Esophagus squamous epithelium (tissue), 4 donors: Measurements from ENCODE around the gene SREBF2.

Experiments used
- POLR2A ChIP-seq, 4 donors: fragments of 450-650 bp; IDR thresholded peaks; one replicate each; pipeline ENCODE4 v1.6.1; 2017; ENCODE audit warnings: antibody characterized with exemption in 4 of 4, mild to moderate bottlenecking in 4 of 4, moderate library complexity in 3 of 4
- TF ChIP-seq, protein P1 (sequence below), 6 experiments: fragments of 450-650 bp in 4 of 6; fragments of 200-600 bp in 2 of 6; sonication (generic) in 2 of 6; IDR thresholded peaks; one replicate each; pipeline ENCODE4 v1.5.1; 2016 to 2019; ENCODE audit warnings: antibody characterized with exemption in 6 of 6, mild to moderate bottlenecking in 4 of 6, moderate library complexity in 4 of 6

DNA sequence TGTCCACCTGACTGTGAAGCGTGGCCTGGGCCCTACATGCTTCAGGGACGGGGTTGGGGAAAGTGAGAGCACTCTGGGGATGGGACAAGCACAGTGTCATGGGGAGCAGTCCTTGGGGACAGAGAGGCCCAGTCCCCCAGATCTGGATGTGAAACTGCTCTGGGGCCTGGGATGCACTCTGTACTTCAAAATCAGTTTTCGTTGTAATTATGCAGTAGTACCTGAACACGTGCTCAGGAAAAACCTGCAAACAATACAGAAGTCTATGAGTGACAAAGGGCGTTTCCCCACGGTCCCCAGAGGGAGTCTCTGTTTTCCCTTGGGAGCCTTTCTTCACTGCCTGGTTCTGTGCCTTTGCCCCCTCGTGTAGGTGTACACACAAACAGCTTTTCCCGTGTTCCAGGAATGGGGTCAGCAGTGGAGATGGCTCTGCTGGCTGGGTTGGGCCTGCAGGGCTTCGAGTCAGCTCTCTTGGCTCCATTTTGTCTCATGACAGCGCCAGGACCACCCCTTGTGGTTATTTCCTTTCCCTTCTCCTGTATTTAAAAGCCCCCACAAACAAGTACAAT lies 98.9 kb downstream of the SREBF2 start:
- no peak for TF ChIP-seq POLR2A (IDR thresholded peaks at IDR 0.05)
- TF ChIP-seq, protein P1, sequence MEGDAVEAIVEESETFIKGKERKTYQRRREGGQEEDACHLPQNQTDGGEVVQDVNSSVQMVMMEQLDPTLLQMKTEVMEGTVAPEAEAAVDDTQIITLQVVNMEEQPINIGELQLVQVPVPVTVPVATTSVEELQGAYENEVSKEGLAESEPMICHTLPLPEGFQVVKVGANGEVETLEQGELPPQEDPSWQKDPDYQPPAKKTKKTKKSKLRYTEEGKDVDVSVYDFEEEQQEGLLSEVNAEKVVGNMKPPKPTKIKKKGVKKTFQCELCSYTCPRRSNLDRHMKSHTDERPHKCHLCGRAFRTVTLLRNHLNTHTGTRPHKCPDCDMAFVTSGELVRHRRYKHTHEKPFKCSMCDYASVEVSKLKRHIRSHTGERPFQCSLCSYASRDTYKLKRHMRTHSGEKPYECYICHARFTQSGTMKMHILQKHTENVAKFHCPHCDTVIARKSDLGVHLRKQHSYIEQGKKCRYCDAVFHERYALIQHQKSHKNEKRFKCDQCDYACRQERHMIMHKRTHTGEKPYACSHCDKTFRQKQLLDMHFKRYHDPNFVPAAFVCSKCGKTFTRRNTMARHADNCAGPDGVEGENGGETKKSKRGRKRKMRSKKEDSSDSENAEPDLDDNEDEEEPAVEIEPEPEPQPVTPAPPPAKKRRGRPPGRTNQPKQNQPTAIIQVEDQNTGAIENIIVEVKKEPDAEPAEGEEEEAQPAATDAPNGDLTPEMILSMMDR (IDR thresholded peaks at IDR 0.05), result no peak
